ENCODE data around the gene PCDH15. TPM values are rescaled to one million over a fixed set of nuclear protein-coding genes. Genes with fewer than 3 reads are reported as not detected.

PCDH15 gene
- total RNA-seq, 1 experiment from 2014 or later = 0.61 TPM

DNA sequence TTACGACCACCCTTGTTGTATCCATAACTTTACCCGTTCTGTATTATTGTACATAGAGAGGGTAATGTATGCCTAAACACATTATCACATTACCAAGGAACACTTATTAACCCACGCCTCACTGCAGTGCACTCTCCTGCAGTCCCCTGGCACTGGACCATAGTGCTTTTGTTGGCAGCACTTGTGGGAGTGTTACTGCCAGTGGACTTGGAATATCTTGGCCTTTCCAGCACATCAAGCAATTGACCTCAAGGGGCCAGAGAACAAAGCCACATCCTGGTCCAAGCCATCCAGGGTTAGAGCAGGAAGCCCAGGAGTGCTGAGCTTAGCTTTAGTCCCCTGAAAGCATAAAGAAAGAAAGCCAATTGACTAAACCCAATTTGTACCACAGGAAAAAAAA, 304.2 kb downstream of the PCDH15 start:
- Mint-ChIP-seq H3K27ac (no peak overlapping the region; a peak in 1 of 7 replicates), H3K9me3 (peaks cover 4 to 8% of the 10 kb centered on the region in 2 experiments; a peak in 4 of 5 replicates), H3K27me3 (ENCODE audit: low read depth) (no peaks in the 10 kb centered on the region), H3K4me1 (no peaks in the 10 kb centered on the region), H3K4me3 (no peak overlapping the region), H3K36me3 (ENCODE audit: insufficient read depth in 1 of 3, low read depth in 3 of 3) (no peaks in the 10 kb centered on the region)
- no peak overlapping the region for H4K8ac ChIP-seq (replicated peaks; ENCODE audit: insufficient read length, low read depth, low read length)
- no CpG with 5 or more reads among the region's 3 CpGs for WGBS (ENCODE audit: extremely low coverage, insufficient read length, low lambda C conversion rate)
- no peak overlapping the region for H2BK120ac ChIP-seq (ENCODE audit: low read depth, low read length, poor library complexity, severe bottlenecking)
- no peak overlapping the region for H3K14ac ChIP-seq (ENCODE audit: insufficient read depth, low read length)
- no peak overlapping the region for H2BK5ac ChIP-seq (ENCODE audit: insufficient read length, low read length)
- no peaks in the 10 kb centered on the region for H3K27me3 ChIP-seq (ENCODE audit: insufficient read depth, low read length)
- no peak for TF ChIP-seq CTCF (conservative IDR thresholded peaks at IDR 0.05)
- no peak overlapping the region for H2BK15ac ChIP-seq (ENCODE audit: low read depth, low read length)
- H2BK20ac ChIP-seq (ENCODE audit: low read depth, low read length, poor library complexity, severe bottlenecking) = no peak overlapping the region
- H3K56ac ChIP-seq (ENCODE audit: insufficient read length, low read depth, low read length) = no peak overlapping the region
- no peak overlapping the region for H3K4me2 ChIP-seq (ENCODE audit: insufficient read depth, insufficient read length, low read length)
- H3K79me2 ChIP-seq (ENCODE audit: insufficient read depth, low read length) = no peaks in the 10 kb centered on the region
- no peak overlapping the region for H3T11ph ChIP-seq (ENCODE audit: low read length)
- H3K23me2 ChIP-seq (ENCODE audit: insufficient read length, low read depth, low read length, poor library complexity, severe bottlenecking) = no peaks in the 10 kb centered on the region
- H4K20me1 ChIP-seq (ENCODE audit: control insufficient read depth, insufficient read depth, insufficient read length) = no peaks in the 10 kb centered on the region
- H3K4me1 ChIP-seq (ENCODE audit: insufficient read depth, low read length) = no peaks in the 10 kb centered on the region; the same call in 1 of the 2 replicates
- no peak overlapping the region for H3K18ac ChIP-seq (ENCODE audit: insufficient read length, low read depth, low read length)
- no peak overlapping the region for H2AFZ ChIP-seq (ENCODE audit: low read length)
- H3K9me3 ChIP-seq (ENCODE audit: control insufficient read depth, low read depth, low read length) = no peaks in the 10 kb centered on the region
- no peak overlapping the region for H3K4ac ChIP-seq (ENCODE audit: low read depth, low read length)
- H2AK5ac ChIP-seq (ENCODE audit: insufficient read length, low read length) = no peak overlapping the region
- no peak overlapping the region for H3K23ac ChIP-seq (ENCODE audit: insufficient read length, low read depth, low read length)
- no peak overlapping the region for H3K27ac ChIP-seq (ENCODE audit: insufficient read length, low read depth, low read length)
- H3K79me1 ChIP-seq (ENCODE audit: insufficient read depth, low read depth, low read length, poor library complexity, severe bottlenecking) = no peaks in the 10 kb centered on the region
- no peak overlapping the region for H4K5ac ChIP-seq (ENCODE audit: insufficient read length, low read depth, low read length)
- no peak overlapping the region for H3K9ac ChIP-seq (ENCODE audit: extremely low read depth, insufficient read length, low read length)
- no peak overlapping the region for H4K91ac ChIP-seq (ENCODE audit: insufficient read length, low read depth, low read length)
- DNase-seq = no peak
- H2BK12ac ChIP-seq (ENCODE audit: insufficient read length, low read depth, low read length) = no peak overlapping the region

All from H9 (cell line).